GM12874 (cell line): Measurements from ENCODE around the gene WNT5B.

Experiments
- CTCF ChIP-seq: IDR thresholded peaks from 2 replicates; pipeline ENCODE4 v1.5.1; 2011; ENCODE audit warnings: low read depth, mild to moderate bottlenecking, control low read depth, low read length, moderate library complexity; ENCODE audit not compliant: insufficient read depth

Gene WNT5B

DNA sequence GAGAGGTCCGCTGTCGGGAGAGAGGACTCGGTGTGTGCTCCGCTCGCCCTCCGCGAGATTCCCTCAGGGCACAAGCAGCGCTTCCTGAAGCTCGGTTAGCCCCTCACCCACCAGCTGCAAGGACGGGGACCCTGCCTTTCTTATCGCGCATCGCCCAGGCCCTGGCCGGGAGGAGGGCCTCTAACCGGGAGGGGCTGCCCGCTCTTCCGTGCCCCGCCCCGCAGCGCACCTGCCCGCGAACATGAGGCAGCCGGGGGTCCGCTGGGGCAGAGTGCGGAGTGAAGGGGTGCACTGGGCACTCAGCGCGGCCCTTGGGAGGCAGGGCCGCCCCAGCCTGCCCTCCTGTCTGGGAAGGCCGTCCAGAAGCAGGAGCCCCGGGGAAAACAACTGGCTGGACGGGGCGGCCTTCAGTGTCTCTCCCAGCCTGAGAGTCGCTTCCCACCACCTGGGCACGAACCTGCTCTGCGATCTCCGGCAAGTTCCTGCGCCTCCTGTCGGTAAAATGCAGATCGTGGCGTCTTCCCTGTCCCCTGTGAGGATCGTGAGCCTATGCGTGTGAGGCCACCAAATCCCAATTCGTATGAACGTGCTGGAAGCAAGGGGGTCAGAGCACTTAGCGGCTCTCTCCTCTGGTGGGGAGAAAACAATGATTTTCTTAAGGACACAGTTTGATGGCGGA lies 33.9 kb downstream of the WNT5B start:
- TF ChIP-seq CTCF, result no peak

- no peak for TF ChIP-seq CTCF
Measured at GRCh38 chr12:1663440-1664132, 34.6 kb downstream of the WNT5B start.

DNA sequence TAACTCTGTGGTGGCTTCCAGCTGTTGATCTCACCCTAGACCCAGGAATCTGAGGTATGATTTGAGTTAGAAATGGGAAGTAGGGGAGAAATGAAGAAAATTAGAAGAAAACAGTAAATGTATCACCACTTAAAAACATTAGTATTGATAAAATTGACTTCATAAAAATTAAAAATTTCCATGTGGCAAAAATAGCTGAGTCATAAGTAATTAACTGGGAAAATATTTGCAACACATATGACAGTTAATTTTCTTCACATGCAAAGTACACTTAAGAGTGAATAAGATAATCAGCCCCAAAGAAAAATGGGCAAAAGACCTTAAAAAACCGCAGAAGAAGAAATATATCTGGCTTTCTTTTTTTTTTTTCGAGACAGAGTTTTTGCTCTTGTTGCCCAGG lies 36.3 kb downstream of the WNT5B start:
- no peak for TF ChIP-seq CTCF

GRCh38 chr12:1666215-1666614 lies 37.2 kb downstream of the WNT5B start:
- no peak for TF ChIP-seq CTCF

- TF ChIP-seq CTCF, result no peak
Measured at GRCh38 chr12:1666685-1667162, 37.7 kb downstream of the WNT5B start.

DNA sequence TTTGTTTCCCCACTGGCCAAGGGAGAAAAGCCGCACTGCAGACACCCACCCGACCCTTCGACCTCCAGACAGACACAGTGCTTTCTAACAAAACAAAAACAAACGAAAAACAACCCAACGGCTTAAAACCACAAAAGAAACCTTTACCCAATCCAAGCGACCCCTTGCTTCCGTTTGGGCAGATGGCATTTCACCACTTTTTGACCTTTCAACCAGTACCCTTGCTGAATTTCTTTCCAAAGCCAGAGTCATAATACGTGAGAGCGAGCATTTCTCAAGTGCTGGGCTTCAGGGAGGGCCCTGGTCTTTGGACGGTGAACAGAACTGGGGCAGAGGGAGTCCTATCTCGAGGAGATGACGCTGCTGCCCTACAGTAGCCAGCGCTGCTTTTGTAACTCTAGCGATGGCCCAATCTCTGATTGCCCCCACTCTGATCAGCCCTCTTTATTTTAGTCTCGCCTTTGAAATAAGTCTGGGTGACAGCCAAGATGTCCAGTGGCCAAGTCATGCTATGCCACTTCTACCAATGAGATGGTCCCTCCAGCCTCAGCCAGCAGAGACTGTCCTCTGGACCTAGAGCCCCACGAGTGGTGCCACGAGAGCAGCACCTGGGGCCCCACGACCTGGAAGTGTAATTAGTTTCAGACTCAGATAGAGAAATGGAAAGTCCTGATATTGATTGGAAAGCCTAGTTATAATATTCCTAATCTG lies 40.0 kb downstream of the WNT5B start:
- no peak for TF ChIP-seq CTCF
